ENCODE results near the gene PRKCZ. TPM values are rescaled to one million over a fixed set of nuclear protein-coding genes. Genes with fewer than 3 reads are reported as not detected.

PRKCZ gene
- total and polyA plus RNA-seq, 2 of the 4 experiments (the other 2 are of a cell fraction) = 2.0 to 3.5 TPM

GRCh38 chr1:2055911-2056575 lies 5.8 kb downstream of the PRKCZ start:
- no peak overlapping the region for H3K56ac ChIP-seq (ENCODE audit: extremely low read depth, insufficient read depth, low read length)
- TF ChIP-seq RCOR1 (IDR thresholded peaks at IDR 0.05; ENCODE audit: insufficient replicate concordance, low read length) (no peak), BHLHE40 (IDR thresholded peaks at IDR 0.05; ENCODE audit: low read depth, low read length) (no peak), CHD1 (IDR thresholded peaks at IDR 0.05; ENCODE audit: low read depth, low read length) (no peak), CTCF (conservative IDR thresholded peaks at IDR 0.05; ENCODE audit: low read depth, low read length) (no peak), SMC3 (IDR thresholded peaks at IDR 0.05; ENCODE audit: low read depth, low read length) (no peak), USF2 (IDR thresholded peaks at IDR 0.05; ENCODE audit: low read depth, low read length) (no peak), MXI1 (IDR thresholded peaks at IDR 0.05; ENCODE audit: borderline replicate concordance, low read depth, low read length) (no peak), MAZ (IDR thresholded peaks at IDR 0.05; ENCODE audit: borderline replicate concordance, low read depth, low read length) (no peak), MAFK (IDR thresholded peaks at IDR 0.05; ENCODE audit: low read depth, low read length) (no peak), ELK1 (IDR thresholded peaks at IDR 0.05; ENCODE audit: borderline replicate concordance, low read depth, low read length) (no peak), CEBPB (IDR thresholded peaks at IDR 0.05; ENCODE audit: low read depth, low read length) (no peak), RFX5 (IDR thresholded peaks at IDR 0.05; ENCODE audit: low read depth, low read length) (no peak), RAD21 (IDR thresholded peaks at IDR 0.05; ENCODE audit: low read length) (no peak), POLR2A (IDR thresholded peaks at IDR 0.05; ENCODE audit: low read depth, low read length) (no peak), FOS (IDR thresholded peaks at IDR 0.05; ENCODE audit: low read depth, low read length) (no peak), NFE2L2 (IDR thresholded peaks at IDR 0.05; ENCODE audit: low read depth, low read length) (no peak)
- H3K18ac ChIP-seq (ENCODE audit: low read depth, low read length) = no peak overlapping the region
- H2AFZ ChIP-seq (replicated peaks; ENCODE audit: low read length, poor library complexity) = no peak overlapping the region
- ChIA-PET CTCF (interaction anchor here (1.0 kb wide), 1 partner anchor 11 kb away, joined by 3 read pairs; no protein-coding TSS in a partner anchor), POLR2A (ENCODE audit: unreplicated experiment) (no interaction called here)
- DNase-seq (no peak), ATAC-seq (ENCODE audit: low read depth) (no peak)
- H3K4ac ChIP-seq (ENCODE audit: low read depth, low read length) = no peak overlapping the region
- no peak overlapping the region for H4K8ac ChIP-seq (ENCODE audit: low read depth in 2 of 2, low read length in 2 of 2)
- no peak overlapping the region for H2BK5ac ChIP-seq (ENCODE audit: low read depth, low read length, poor library complexity, severe bottlenecking)
- no peaks in the 10 kb centered on the region for H3K9me1 ChIP-seq (ENCODE audit: insufficient read depth, low read length)
- H3K36me3 ChIP-seq (ENCODE audit: control insufficient read depth, insufficient read depth, low read length) = no peaks in the 10 kb centered on the region
- no peaks in the 10 kb centered on the region for H4K20me1 ChIP-seq (ENCODE audit: insufficient read depth, low read length)
- no peaks in the 10 kb centered on the region for H3K9me3 ChIP-seq (ENCODE audit: control insufficient read depth, insufficient read depth, low read length)
- no peaks in the 10 kb centered on the region for H3K4me1 ChIP-seq (ENCODE audit: control insufficient read depth, insufficient read depth, low read length)
- H2BK20ac ChIP-seq (ENCODE audit: low read depth, low read length) = no peak overlapping the region
- H2AK9ac ChIP-seq (replicated peaks; ENCODE audit: low read depth, low read length, poor library complexity) = no peak overlapping the region
- no peak overlapping the region for H4K5ac ChIP-seq (ENCODE audit: low read depth, low read length)
- no TSS peak for BruUV-seq (replicated peaks)
- no peak overlapping the region for H3K4me3 ChIP-seq (ENCODE audit: insufficient read depth, low read depth, low read length)
- H2AK5ac ChIP-seq (ENCODE audit: low read depth, low read length) = no peak overlapping the region
- no peak overlapping the region for H4K91ac ChIP-seq (ENCODE audit: insufficient read depth, low read depth, low read length)
- in situ Hi-C loops (cut with MboI; ENCODE audit: low sequenced_read_pairs) (no loop called here), dilution Hi-C loops (cut with HindIII; ENCODE audit: low sequenced_read_pairs, unreplicated experiment) (no loop called here), intact Hi-C loops (cut with micrococcal nuclease) (no loop called here)
- H2BK120ac ChIP-seq (ENCODE audit: low read depth, low read length) = no peak overlapping the region
- WGBS, 2 experiments (ENCODE audit: extremely low coverage in 2 of 2, insufficient read length in 1 of 2) = 77% methylated on average over 13 of the region's 29 CpGs; no CpG with 5 or more reads in 1 of the 2 experiments
- H2BK15ac ChIP-seq (ENCODE audit: low read depth, low read length) = no peak overlapping the region
- peaks cover 19% of the 10 kb centered on the region for H3K27me3 ChIP-seq (ENCODE audit: control insufficient read depth, insufficient read depth, low read length)
- H3K4me2 ChIP-seq (ENCODE audit: low read depth, low read length) = no peak overlapping the region
- no peak overlapping the region for H3K9ac ChIP-seq (ENCODE audit: low read depth, low read length)
- no peak overlapping the region for H3K27ac ChIP-seq (ENCODE audit: insufficient read depth, low read length)
- H3K79me1 ChIP-seq (ENCODE audit: low read depth in 1 of 2, low read length in 2 of 2) = no peaks in the 10 kb centered on the region
- H3K14ac ChIP-seq (replicated peaks; ENCODE audit: low read depth, low read length) = no peak overlapping the region
- H3K23ac ChIP-seq (ENCODE audit: low read depth, low read length) = no peak overlapping the region
